ENCODE data around the gene WDR36. TPM values are rescaled to one million over a fixed set of nuclear protein-coding genes. Genes with fewer than 3 reads are reported as not detected.

WDR36 gene
- total RNA-seq, 1 donor from 2014 or later: 31.6 TPM

- Mint-ChIP-seq H3K9me3 (no peaks in the 10 kb centered on the region), H3K27me3 (peaks cover 99% of the 10 kb centered on the region), H3K4me3 (peak within 1 kb of the TSS; percentile 92), H3K4me1 (ENCODE audit: unreplicated experiment) (peaks cover 5% of the 10 kb centered on the region), H3K36me3 (no peaks in the 10 kb centered on the region), H3K27ac (no peak within 1 kb of the TSS)
- TF ChIP-seq CTCF (conservative IDR thresholded peaks at IDR 0.05): no peak
- no peak for DNase-seq (ENCODE audit: extremely low spot score, unreplicated experiment)
Measured at GRCh38 chr5:111071413-111071812, 20.7 kb upstream of the WDR36 start, which contains the start of gene TSLP. Gene TSLP (plus strand): TSS chr5:111071713. CDS start chr5:111071891, 178 bp downstream.

- Mint-ChIP-seq H3K4me3 (peak overlapping the region; percentile 92), H3K4me1 (ENCODE audit: unreplicated experiment) (peaks cover 5% of the 10 kb centered on the region), H3K36me3 (no peaks in the 10 kb centered on the region), H3K27ac (peak overlapping the region; percentile 5), H3K9me3 (no peaks in the 10 kb centered on the region), H3K27me3 (peaks cover 93% of the 10 kb centered on the region)
- DNase-seq (ENCODE audit: extremely low spot score, unreplicated experiment): no peak
- no peak for TF ChIP-seq CTCF (conservative IDR thresholded peaks at IDR 0.05)
Measured at GRCh38 chr5:111072949-111073682, 19.0 kb upstream of the WDR36 start.

GRCh38 chr5:111074244-111074643 is 17.9 kb upstream of the WDR36 start:
- Mint-ChIP-seq H3K27ac (no peak overlapping the region), H3K4me3 (peak overlapping the region; percentile 92)
- DNase-seq (ENCODE audit: extremely low spot score, unreplicated experiment): no peak

GRCh38 chr5:111075520-111075919 is 16.6 kb upstream of the WDR36 start:
- Mint-ChIP-seq H3K9me3 (no peaks in the 10 kb centered on the region), H3K4me1 (ENCODE audit: unreplicated experiment) (peaks cover 5% of the 10 kb centered on the region), H3K27ac (no peak overlapping the region), H3K27me3 (peaks cover 86% of the 10 kb centered on the region), H3K4me3 (no peak overlapping the region), H3K36me3 (no peaks in the 10 kb centered on the region)
- DNase-seq (ENCODE audit: extremely low spot score, unreplicated experiment): no peak
- no peak for TF ChIP-seq CTCF (conservative IDR thresholded peaks at IDR 0.05)

More at GRCh38 chr5:111074244-111074643, 17.9 kb upstream of the WDR36 start:
- peaks cover 5% of the 10 kb centered on the region for H3K4me1 Mint-ChIP-seq (ENCODE audit: unreplicated experiment)
- TF ChIP-seq CTCF (conservative IDR thresholded peaks at IDR 0.05): no peak
- H3K9me3 Mint-ChIP-seq: no peaks in the 10 kb centered on the region
- H3K27me3 Mint-ChIP-seq: peaks cover 89% of the 10 kb centered on the region
- no peaks in the 10 kb centered on the region for H3K36me3 Mint-ChIP-seq

GRCh38 chr5:111076091-111076490 is 16.1 kb upstream of the WDR36 start:
- no peak for TF ChIP-seq CTCF (conservative IDR thresholded peaks at IDR 0.05)
- no peak overlapping the region for H3K4me3 Mint-ChIP-seq
- H3K9me3 Mint-ChIP-seq: no peaks in the 10 kb centered on the region
- no peak for DNase-seq (ENCODE audit: extremely low spot score, unreplicated experiment)
- peaks cover 5% of the 10 kb centered on the region for H3K4me1 Mint-ChIP-seq (ENCODE audit: unreplicated experiment)
- no peaks in the 10 kb centered on the region for H3K36me3 Mint-ChIP-seq
- H3K27ac Mint-ChIP-seq: no peak overlapping the region
- H3K27me3 Mint-ChIP-seq: peaks cover 86% of the 10 kb centered on the region

Measured in type B pancreatic cell (in vitro differentiated cells).